Epidermal melanocyte (primary cell): ENCODE data around the gene CFAP69.

Source experiments
- DNase-seq: peaks from one replicate; pipeline ENCODE4 v3.0.0; 2011; ENCODE audit warnings: low spot score; ENCODE audit not compliant: insufficient read length

The CFAP69 gene, protein sequence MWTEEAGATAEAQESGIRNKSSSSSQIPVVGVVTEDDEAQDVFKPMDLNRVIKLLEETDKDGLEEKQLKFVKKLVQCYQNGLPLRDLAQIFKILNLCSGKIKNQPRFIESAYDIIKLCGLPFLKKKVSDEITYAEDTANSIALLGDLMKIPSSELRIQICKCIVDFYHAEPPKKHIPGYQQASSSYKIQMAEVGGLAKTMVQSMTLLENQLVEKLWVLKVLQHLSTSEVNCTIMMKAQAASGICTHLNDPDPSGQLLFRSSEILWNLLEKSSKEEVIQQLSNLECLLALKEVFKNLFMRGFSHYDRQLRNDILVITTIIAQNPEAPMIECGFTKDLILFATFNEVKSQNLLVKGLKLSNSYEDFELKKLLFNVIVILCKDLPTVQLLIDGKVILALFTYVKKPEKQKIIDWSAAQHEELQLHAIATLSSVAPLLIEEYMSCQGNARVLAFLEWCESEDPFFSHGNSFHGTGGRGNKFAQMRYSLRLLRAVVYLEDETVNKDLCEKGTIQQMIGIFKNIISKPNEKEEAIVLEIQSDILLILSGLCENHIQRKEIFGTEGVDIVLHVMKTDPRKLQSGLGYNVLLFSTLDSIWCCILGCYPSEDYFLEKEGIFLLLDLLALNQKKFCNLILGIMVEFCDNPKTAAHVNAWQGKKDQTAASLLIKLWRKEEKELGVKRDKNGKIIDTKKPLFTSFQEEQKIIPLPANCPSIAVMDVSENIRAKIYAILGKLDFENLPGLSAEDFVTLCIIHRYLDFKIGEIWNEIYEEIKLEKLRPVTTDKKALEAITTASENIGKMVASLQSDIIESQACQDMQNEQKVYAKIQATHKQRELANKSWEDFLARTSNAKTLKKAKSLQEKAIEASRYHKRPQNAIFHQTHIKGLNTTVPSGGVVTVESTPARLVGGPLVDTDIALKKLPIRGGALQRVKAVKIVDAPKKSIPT

DNA sequence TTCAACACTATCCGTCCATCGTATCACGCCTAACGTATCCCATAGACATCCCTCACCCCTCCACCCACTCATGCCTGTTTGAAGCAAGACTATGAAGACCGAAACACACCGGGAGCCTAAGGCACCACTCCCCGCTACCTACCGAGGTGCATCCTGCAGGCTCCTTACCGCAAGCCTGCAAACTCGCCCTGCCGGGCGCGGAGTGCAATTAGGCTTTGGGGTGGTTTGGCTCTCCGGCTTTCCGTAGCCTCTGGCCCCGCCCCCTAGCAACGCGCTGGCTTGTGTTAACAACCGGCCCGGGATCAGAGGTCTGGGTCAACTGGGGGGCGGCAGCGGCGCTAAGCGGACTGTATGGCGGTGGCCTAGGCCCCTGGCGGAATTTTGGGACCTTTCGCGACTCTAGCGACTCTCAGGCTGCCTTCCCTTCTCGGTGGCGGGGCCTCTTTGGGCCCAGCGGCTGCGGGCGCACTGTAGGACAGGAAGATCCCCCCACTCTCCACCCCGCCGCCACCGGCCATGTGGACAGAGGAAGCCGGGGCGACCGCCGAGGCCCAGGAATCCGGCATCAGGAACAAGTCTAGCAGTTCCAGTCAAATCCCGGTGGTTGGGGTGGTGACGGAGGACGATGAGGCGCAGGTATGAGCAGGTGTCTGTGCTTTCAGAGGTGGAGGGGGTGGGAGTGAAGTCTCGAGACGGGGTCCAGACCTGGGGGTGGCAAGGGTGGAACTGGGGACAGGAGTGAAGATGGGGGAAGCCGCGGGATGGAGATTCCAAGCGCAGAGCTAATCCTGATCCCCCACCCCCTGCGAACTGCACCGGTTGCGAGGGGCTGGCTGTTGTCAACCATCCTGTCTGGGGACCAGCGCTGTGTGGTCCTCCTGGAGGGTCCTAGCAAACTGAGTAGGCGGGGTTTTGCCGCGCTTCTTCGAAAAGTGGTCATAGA is at the start of gene CFAP69:
CFAP69 (plus strand) TSS at position 266 of the 943 bp plus-strand sequence; CDS start at position 517, 251 bp downstream.
- DNase-seq, result peak; percentile 83

DNA sequence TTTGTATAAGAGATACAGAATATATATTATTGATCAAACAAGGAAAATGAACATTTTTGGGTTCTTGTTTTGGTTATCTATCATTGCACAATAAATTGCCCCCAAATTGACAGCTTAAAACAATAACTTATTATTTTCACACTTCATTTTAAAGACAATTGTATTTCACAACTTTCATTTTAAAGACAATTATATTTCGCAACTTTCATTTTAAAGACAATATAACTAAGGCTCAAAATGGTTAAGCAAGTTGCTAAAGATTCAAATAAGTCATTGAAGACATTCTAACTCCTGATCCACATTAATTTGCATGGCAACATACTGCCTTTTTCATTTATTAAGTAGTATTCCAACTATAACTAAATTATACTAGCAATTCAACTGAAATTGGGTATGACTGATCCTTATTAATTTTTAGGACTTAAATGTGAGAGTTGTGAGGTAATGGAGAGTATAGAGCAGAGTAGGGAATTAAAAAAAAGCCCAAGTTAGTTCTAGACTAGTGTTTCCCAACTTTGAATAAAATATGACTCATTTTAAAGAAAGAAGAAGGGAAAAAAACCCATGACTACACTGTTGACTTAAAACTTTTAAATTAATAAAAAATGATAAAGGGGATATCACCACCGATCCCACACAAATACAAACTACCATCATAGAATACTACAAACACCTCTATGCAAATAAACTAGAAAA is 43.3 kb upstream of the CFAP69 start:
- DNase-seq, result no peak

- no peak for DNase-seq
These were observed 37.0 kb upstream of the CFAP69 start for GRCh38 chr7:90207956-90208355.

- no peak for DNase-seq
These were observed 35.2 kb upstream of the CFAP69 start for GRCh38 chr7:90209776-90210175.

DNA sequence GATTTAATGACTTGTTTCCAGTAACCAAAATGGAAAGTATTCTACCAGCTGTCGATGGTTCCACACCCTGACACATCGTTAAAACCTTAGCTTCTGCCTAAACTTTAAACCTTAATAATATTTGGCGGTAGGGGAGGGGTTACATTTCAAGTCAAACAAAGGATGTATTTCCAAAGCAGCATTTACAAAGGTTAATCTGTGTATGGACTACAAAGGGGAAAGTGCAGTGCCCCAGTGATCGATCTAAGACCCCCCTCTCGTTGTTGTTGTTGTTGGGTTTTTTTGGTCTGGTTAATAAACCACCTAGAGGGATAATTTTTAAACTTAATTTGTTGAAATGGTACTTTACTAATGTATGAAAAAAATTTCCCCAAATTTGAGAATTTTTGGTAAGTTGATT is 34.5 kb upstream of the CFAP69 start:
- no peak for DNase-seq

GRCh38 chr7:90210981-90211380 is 34.0 kb upstream of the CFAP69 start:
- DNase-seq, result no peak

DNA sequence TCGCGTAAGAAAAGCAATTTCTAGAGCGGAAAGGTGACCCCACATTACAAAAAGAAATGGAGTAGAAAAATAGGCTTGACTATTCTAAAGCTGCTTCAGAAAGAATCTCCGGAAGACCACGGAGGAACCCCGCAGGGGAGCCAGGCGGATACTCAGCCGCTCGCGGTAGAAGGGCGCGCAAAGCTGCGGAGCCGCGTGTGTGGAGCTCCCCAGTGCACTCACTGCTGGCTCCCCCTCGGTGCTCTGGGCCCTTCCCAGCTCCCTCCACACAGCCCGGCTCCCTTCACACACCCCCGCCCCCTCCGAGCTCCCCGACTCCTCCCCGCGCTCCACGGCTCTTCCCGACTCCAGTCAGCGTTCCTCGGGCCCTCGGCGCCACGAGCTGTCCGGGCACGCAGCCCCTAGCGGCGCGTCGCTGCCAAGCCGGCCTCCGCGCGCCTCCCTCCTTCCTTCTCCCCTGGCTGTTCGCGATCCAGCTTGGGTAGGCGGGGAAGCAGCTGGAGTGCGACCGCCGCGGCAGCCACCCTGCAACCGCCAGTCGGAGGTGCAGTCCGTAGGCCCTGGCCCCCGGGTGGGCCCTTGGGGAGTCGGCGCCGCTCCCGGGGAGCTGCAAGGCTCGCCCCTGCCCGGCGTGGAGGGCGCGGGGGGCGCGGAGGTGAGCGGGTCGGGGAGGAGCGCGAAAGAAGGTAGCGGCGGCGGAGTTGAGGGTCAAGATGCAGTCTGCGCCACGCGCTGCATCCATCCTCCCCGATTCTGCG is 33.4 kb upstream of the CFAP69 start, which contains the start of gene STEAP2:
STEAP2 (plus strand) TSS at position 350 of the 758 bp plus-strand sequence. CDS start 13,343 bp downstream, outside the sequence.
- DNase-seq, result peak; percentile 63

GRCh38 chr7:90212149-90212495 is 32.9 kb upstream of the CFAP69 start:
- DNase-seq, result no peak

DNA sequence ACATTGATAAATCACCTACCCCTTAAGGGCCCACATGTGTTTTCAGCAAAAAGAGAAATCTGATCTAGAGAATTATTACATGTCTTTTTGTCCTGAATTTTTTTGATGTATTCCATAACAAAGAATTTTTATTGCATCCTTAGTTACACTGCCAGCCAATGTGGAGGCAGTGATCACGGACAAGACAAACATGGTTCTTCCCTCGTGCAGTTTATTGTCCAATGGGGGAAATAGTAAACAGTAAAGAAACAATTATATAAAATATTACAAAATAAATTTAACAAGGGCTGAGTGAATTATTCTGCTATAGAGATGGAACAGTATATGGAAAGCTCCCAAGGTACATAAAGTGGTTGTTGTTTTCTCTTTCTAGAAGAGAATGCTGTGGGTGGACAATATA is 31.5 kb upstream of the CFAP69 start:
- DNase-seq, result no peak

GRCh38 chr7:90216080-90216674 is 28.8 kb upstream of the CFAP69 start:
- no peak for DNase-seq

- DNase-seq, result no peak
These were observed 28.2 kb upstream of the CFAP69 start for GRCh38 chr7:90216771-90217170.

DNA sequence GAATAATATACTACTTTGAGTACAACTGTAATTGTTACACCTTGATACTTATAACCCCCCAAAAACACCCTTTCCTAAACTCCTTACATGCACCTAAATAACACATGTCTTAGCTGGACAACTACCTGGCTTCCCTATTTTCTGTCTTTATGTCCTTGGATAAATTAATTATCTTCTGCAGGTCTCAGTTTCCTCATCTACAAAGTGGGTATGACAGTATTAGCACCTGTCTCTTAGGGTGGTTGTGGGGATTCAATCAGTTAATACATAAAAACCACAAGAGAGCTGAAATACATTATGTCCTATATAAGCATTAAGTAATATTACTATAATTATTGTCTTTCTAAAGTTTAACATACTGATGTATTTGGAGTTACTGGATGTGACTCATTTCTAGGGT is 22.6 kb upstream of the CFAP69 start:
- no peak for DNase-seq

- DNase-seq, result no peak
These were observed 21.9 kb upstream of the CFAP69 start for GRCh38 chr7:90222811-90223725.

- DNase-seq, result no peak
These were observed 20.8 kb upstream of the CFAP69 start for GRCh38 chr7:90224195-90224594.

- DNase-seq, result no peak
These were observed 19.8 kb upstream of the CFAP69 start for GRCh38 chr7:90225181-90225580.

DNA sequence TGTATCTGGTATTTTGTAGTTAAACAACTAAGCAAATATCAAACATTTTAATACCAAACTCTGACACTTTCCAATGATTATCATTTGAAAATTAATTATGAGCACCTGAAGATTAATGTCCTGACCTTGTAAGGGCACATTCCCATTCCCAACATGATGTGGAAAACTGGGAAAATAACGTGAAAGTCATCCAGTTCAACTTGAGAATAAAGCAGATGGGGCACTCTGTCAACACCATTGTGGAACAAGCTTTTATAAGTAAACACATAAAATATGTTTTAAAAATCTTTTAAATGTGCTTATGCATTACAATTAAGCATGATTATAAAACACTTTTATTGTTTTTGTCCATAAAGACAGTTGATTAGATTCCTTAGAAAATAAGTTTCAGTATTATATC is 19.4 kb upstream of the CFAP69 start:
- no peak for DNase-seq

DNA sequence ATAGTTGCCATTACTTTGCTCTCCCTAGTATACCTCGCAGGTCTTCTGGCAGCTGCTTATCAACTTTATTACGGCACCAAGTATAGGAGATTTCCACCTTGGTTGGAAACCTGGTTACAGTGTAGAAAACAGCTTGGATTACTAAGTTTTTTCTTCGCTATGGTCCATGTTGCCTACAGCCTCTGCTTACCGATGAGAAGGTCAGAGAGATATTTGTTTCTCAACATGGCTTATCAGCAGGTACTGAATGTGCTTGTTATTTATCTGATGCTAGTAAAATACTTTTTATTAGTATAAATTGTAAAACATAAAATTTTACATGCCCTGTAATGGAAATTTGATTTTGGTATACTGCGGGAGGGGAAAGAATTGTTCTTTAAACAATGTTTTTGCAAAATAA is 17.7 kb upstream of the CFAP69 start:
- no peak for DNase-seq

DNA sequence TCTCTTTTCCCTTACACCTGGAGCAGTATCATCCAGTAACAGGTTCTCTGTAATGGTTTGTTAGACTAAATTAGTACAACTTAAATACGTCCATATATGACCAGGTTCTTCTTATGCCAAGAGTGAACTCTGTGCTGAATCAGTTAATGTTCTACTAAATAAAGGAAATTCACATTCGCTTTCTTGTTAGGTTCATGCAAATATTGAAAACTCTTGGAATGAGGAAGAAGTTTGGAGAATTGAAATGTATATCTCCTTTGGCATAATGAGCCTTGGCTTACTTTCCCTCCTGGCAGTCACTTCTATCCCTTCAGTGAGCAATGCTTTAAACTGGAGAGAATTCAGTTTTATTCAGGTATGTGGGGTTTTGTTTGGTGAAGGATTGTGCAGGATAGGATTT is 15.3 kb upstream of the CFAP69 start:
- DNase-seq, result no peak
